Measurements from ENCODE around the gene WDPCP.

GRCh38 chr2:63101954-63102353 is 486.3 kb downstream of the WDPCP start:
- no peak for TF ChIP-seq POLR2A (IDR thresholded peaks at IDR 0.05)
- TF ChIP-seq POLR2AphosphoS5 (IDR thresholded peaks at IDR 0.05; ENCODE audit: insufficient read depth in 1 of 2, low read depth in 1 of 2): no peak

Measured in vagina (tissue), 2 donors.